ENCODE results near the gene SIPA1L3. TPM values are rescaled to one million over a fixed set of nuclear protein-coding genes. Genes with fewer than 3 reads are reported as not detected.

The SIPA1L3 gene
- total and polyA plus RNA-seq, 2 of the 13 experiments (the other 11 are each of a cell fraction or from before 2014, with no cell fraction given), result 5.5 to 7.7 TPM

GRCh38 chr19:38012290-38012689 lies 105.3 kb downstream of the SIPA1L3 start:
- POLR2A ChIA-PET, result no interaction called here
- no peak for ATAC-seq
- TF ChIP-seq SAP130 (CRISPR knock-in tag; IDR thresholded peaks at IDR 0.05; ENCODE audit: low read depth) (no peak), PATZ1 (CRISPR knock-in tag; IDR thresholded peaks at IDR 0.05) (no peak), POLR2AphosphoS2 (IDR thresholded peaks at IDR 0.05; ENCODE audit: low read depth, low read length) (no peak), PBX2 (CRISPR knock-in tag; IDR thresholded peaks at IDR 0.05) (no peak), ZSCAN12 (CRISPR knock-in tag; IDR thresholded peaks at IDR 0.05) (no peak), IRX3 (CRISPR knock-in tag; IDR thresholded peaks at IDR 0.05; ENCODE audit: borderline replicate concordance, low read depth) (no peak), ATF4 (CRISPR knock-in tag; IDR thresholded peaks at IDR 0.05) (no peak), ZBTB33 (CRISPR knock-in tag; IDR thresholded peaks at IDR 0.05) (no peak), ELK4 (CRISPR knock-in tag; IDR thresholded peaks at IDR 0.05; ENCODE audit: borderline replicate concordance) (no peak), SP2 (CRISPR knock-in tag; IDR thresholded peaks at IDR 0.05) (no peak), ZNF740 (CRISPR knock-in tag; IDR thresholded peaks at IDR 0.05) (no peak), ZFP90 (CRISPR knock-in tag; IDR thresholded peaks at IDR 0.05; ENCODE audit: borderline replicate concordance) (no peak), ZFP36L2 (CRISPR knock-in tag; IDR thresholded peaks at IDR 0.05) (no peak), CENPBD1 (CRISPR knock-in tag; IDR thresholded peaks at IDR 0.05; ENCODE audit: borderline replicate concordance, low read depth) (no peak)

More at GRCh38 chr19:38012290-38012689, 105.3 kb downstream of the SIPA1L3 start:
- no peak overlapping the region for H3K4me2 ChIP-seq (ENCODE audit: low read depth, low read length)
- WGBS (ENCODE audit: low lambda C conversion rate), result 86% methylated on average over 5 of the region's 5 CpGs
- BruUV-seq (replicated peaks), result no TSS peak
- H3K27me3 ChIP-seq (ENCODE audit: control insufficient read depth in 1 of 2, insufficient read depth in 2 of 2, low read length in 2 of 2), result no peaks in the 10 kb centered on the region
- intact Hi-C loops (cut with micrococcal nuclease; ENCODE audit: unreplicated experiment), result no loop called here
- no peak overlapping the region for H3K4me3 ChIP-seq (replicated peaks in 1 of 3; ENCODE audit: insufficient read depth in 1 of 3, low read depth in 2 of 3, low read length in 3 of 3)
- H3K36me3 ChIP-seq (replicated peaks in 1 of 2; ENCODE audit: control insufficient read depth in 1 of 2, insufficient read depth in 2 of 2, low read length in 2 of 2), result no peaks in the 10 kb centered on the region
- DNase-seq (ENCODE audit: low spot score) (no peak), FAIRE-seq (no peak)
- no peaks in the 10 kb centered on the region for H3K9me3 ChIP-seq (ENCODE audit: low read length)
- peaks cover under 1% of the 10 kb centered on the region; the same call in 1 of the 2 replicates for H3K4me1 ChIP-seq (ENCODE audit: insufficient read depth, low read length)
- no peak overlapping the region for H3K27ac ChIP-seq (ENCODE audit: extremely low read length, insufficient read depth, low read length)
- H4K20me1 ChIP-seq (ENCODE audit: insufficient read depth, low read length), result no peaks in the 10 kb centered on the region
- in situ Hi-C loops (cut with HindIII; ENCODE audit: extremely low pct_ligation_motif_present, low pct_unique_long_range_greater_than_20kb), result no loop called here
- H2AFZ ChIP-seq (ENCODE audit: low read length), result no peak overlapping the region
- no peak overlapping the region for H3K9ac ChIP-seq (ENCODE audit: insufficient read depth, low read depth, low read length)
- CTCF ChIA-PET (ENCODE audit: low intra/inter-chr PET ratio, low total read pairs), result no interaction called here
- peaks cover 5% of the 10 kb centered on the region for H3K79me2 ChIP-seq (ENCODE audit: insufficient read depth, low read length)
